ENCODE measurements around the gene F2RL3.
"Not testable (repeated sequence)": the region's sequence is repeated elsewhere in the genome, so short reads cannot be mapped to it uniquely, and the experiment has no call there.

Gene F2RL3

DNA sequence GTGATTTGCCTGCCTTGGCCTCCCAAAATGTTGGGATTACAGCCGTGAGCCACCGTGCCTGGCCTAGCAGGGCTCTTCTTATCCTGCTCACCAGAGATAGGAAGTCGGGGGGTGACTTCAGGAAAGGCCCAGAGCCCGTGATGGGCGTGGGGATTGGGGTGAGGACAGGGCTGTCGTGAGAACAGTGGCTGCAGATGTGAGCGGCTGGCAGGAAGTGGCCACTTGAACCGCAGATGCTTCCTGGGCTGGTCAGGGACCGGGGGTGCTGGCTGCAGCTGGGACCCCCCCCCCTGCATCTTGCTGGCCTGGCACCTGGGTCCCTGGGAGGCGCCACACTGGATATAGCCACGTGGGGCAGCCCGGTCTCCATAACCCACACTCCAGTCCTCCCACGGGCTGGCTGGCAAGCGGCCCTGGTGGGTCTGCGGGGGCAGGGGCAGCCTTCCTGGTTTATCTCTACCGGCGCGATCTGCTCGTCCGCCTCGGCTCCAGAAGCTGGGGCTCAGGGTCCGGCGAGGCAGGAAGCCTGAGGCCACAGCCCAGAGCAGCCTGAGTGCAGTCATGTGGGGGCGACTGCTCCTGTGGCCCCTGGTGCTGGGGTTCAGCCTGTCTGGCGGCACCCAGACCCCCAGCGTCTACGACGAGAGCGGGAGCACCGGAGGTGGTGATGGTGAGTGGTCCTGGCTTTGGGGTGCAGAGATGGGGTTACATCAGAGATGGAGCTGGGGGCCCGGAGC, at the start of gene F2RL3:
Gene F2RL3, plus strand, starts transcription at position 371 of the 737 bp plus-strand sequence. Its CDS starts 191 bp downstream, at position 562.
- DNase-seq = peak; percentile 46

DNA sequence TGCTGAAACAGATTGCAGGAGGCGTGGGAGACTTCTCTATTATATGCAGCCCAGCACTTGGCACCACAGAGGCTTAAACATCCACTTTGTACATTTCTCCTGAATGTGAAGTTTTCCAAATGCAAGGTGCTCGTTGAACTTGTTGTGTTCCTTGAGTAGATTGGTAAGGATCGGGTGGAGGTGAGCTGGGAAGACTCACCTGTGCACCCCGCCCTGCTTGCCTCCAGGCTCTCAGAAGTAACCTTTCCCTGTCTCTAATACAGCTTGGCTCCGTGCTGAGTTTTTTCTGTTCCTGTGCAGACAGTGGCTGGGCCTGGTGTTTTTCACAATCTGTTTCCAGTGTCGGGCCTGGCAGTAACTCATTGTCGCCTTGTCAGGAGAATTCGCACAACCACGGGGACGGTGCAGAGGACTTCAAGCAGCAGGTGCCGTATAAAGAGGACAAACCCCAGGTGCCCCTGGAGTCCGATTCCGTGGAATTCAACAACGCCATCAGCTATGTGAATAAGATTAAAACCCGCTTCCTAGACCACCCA, 47.3 kb upstream of the F2RL3 start:
- no peak for DNase-seq

GRCh38 chr19:16846901-16847300, 41.9 kb upstream of the F2RL3 start:
- DNase-seq = no peak

GRCh38 chr19:16847430-16847829, 41.4 kb upstream of the F2RL3 start:
- no peak for DNase-seq

DNA sequence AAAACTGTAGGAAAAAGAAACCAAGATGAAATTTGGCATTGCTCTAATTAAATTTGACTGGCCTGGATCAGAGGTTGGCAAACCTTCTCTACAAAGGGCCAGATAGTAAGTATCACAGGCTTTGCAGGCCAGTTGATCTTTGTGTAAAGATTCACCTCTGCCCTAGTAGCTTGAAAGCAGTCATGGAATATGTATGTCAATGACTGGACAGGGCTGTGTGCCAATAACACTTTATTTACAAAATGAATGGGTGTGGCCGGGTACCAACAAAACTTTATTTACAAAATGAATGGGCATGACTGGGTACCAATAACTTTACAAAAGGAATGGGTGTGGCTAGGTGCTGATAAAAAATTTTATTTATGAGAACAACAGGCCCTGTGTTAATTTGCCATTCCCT, 39.6 kb upstream of the F2RL3 start:
- DNase-seq = no peak

DNA sequence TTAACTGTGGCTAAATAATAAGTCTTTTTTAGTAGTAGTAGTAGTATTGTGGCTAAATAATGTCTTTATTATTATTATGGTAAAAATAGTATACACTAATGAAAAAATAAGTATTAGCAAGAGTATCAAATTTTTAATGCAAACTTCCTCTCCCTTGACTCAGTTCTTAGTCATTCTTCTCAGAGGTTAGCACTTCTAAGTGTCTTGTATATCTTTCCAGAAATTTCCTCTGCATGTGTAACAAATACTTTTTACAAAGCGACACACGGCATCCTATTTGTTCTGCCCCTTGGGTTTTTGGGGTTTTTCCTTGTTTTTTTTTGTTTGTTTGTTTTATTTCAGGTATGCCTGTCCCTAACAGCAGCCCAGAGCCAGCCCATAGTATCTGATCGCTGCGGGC, 38.7 kb upstream of the F2RL3 start:
- no peak for DNase-seq

DNA sequence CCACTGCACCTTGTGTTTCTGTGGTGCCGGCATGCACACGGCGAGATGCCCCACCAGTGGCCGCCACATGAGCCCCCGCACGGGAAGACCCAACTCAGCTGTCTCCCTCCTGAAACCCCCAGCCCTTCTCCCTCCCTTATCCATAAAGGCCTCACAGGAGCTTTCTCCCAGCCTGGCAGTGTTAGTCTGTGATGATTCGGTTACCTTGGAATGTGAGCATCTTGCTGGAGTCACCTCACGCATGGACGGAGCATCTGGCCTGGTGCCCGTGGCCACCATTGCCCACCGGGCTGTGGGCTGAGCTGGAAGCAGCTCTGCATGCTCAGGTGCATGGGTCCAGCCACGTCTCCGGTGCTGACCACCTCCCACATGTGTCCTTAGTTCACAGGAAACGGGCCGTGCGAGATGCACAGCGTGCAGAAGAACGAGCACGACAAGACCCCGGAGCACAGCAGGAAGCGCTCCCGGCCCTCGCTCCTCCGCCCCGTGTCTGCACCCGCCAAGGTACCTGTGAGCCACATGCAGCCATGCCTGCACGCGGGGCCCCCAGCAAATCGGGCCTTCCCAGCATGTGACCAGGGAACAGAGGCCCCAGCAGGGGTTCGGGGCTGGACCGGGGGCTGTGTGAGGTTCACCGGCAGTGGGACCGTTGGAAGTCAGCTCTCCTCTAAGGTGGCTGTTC, 37.6 kb upstream of the F2RL3 start:
- DNase-seq = no peak

GRCh38 chr19:16853066-16853465, 35.7 kb upstream of the F2RL3 start:
- no peak for DNase-seq

GRCh38 chr19:16856091-16856490, 32.7 kb upstream of the F2RL3 start:
- no peak for DNase-seq

DNA sequence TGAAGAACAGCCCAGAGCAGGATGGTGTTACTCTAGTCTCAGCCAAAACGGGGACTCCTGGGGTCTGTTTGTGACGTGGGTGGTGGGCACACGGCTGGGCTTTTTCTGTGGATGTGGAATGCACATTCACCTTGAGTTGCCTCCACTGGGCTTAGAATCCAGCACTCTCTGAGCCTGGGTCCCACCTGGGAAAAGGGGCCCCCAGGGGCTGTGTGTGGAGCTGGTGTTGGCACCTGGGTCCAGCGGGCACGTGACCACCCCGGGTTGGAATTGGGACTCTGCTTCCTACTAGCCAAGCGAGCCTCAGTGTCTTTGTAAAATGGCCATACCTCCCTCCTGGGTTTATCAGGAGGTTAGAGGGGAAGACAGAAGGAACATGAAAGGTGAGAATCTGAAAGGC, 29.2 kb upstream of the F2RL3 start:
- DNase-seq = no peak

- DNase-seq = no peak
Measured at GRCh38 chr19:16860118-16860517, 28.7 kb upstream of the F2RL3 start.

- DNase-seq = no peak
Measured at GRCh38 chr19:16861011-16861410, 27.8 kb upstream of the F2RL3 start.

DNA sequence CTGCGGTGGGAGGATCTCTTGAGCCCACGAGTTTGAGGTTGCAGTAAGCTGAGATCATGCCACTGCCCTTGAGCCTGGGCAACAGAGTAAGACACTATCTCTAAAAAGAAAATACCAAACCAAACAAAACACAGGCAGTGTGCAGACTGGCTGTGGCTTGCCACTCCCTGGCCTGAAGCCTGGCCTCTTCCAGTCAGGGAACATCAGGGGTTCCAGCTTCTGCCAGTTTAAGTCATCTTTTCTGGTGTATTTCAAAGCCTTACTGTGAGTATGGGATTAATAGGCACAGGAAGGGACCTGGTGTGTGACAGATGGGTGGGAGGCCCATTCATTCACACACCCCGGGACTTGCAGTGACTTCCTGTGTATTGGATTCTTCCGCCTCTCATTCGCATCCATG, 27.0 kb upstream of the F2RL3 start:
- no peak for DNase-seq

GRCh38 chr19:16862826-16863415, 25.9 kb upstream of the F2RL3 start:
- DNase-seq = no peak

DNA sequence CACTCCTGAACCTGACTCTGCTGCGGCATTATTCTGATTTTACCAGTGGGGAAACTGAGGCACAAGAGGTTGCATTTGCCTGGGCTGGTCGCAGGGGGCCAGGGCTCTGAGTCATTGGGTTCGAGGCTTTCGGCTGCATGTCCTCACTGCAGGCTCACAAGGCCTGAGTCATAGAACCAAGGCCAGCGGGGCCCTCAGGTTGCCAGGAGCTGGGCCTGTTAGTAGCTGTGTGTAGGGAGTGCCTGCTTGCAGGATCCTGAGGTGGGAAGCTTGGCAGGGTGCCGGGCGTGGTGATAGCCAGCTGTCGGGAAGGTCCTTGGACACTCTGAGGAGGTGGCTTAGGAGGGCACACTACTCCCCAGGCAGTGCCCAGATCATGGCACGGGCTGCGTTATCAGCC, 21.6 kb upstream of the F2RL3 start:
- no peak for DNase-seq

GRCh38 chr19:16868423-16869130, 20.2 kb upstream of the F2RL3 start:
- DNase-seq = no peak

DNA sequence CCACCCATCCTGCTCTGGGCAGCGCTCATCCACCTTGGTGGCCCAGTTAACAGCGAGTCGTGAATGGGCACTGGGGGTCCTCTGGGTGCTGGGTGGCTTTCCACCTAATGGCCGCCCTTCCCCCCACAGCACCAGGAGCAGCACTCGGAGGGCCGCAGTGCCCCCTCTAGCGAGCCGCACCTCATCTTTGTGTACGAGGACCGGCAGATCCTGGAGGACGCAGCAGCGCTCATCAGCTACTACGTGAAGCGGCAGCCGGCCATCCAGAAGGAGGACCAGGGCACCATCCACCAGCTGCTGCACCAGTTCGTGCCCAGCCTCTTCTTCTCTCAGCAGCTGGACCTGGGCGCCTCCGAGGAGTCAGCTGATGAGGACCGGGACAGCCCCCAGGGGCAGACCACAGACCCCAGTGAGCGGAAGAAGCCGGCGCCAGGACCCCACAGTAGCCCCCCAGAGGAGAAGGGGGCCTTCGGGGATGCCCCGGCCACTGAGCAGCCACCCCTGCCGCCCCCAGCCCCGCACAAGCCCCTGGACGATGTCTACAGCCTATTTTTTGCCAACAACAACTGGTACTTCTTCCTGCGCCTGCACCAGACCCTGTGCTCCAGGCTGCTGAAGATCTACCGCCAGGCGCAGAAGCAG, 19.3 kb upstream of the F2RL3 start:
- DNase-seq = no peak

- no peak for DNase-seq
Measured at GRCh38 chr19:16871871-16872270, 16.9 kb upstream of the F2RL3 start.

- no peak for DNase-seq
Measured at GRCh38 chr19:16872728-16873127, 16.1 kb upstream of the F2RL3 start.

- DNase-seq = no peak
Measured at GRCh38 chr19:16873594-16873993, 15.2 kb upstream of the F2RL3 start.

DNA sequence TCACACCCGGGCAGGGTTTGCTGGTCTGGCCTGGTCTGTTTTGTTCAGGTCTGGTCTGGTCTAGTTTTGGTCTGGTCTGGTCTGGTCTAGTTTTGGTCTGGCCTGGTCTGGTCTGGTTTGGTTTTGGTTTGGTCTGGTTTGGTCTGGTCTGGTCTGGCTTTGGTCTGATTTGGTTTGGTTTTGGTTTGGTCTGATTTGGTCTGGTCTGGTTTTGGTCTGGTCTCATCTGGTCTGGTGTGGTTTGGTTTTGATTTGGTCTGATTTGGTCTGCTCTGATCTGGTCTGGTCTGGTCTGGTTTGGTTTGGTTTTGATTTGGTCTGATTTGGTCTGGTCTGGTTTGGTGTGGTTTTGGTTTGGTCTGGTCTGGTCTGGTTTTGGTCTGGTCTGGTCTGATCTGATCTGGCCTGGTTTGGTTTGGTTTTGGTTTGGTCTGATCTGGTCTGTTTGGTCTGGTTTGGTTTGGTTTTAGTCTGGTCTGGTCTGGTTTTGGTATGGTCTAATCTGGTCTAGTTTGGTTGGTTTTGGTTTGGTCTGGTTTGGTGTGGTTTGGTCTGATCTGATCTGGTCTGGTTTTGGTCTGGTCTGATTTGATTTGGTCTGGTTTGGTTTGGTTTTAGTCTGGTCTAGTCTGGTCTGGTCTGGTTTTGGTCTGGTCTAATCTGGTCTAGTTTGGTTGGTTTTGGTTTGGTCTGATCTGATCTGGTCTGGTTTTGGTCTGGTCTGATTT, 14.4 kb upstream of the F2RL3 start:
- DNase-seq = no peak

GRCh38 chr19:16874978-16875299, 13.9 kb upstream of the F2RL3 start:
- not testable (repeated sequence) for DNase-seq

Measured in NCI-H510A (cell line).